A673 (cell line): ENCODE results near the gene KRAS. TPM values are rescaled to one million over a fixed set of nuclear protein-coding genes. Genes with fewer than 3 reads are reported as not detected.

ENCODE experiments used
- BruUV-seq: library from RNA; stranded (reverse); fragments of 400-500 nt; replicated peaks from 2 replicates; lab custom pipeline; 2021; lab: Mats Ljungman, UMichigan
- CTCF ChIA-PET: fragments of 300-600 bp; sonication (Branson Sonifier 250); formaldehyde crosslinking; loops from one replicate; lab custom pipeline; 2022; ENCODE audit warnings: antibody characterized with exemption; lab: Charles Lee
- POLR2A ChIA-PET: fragments of 300-600 bp; sonication (Branson Sonifier 250); formaldehyde crosslinking; loops from one replicate; lab custom pipeline; 2022; ENCODE audit warnings: antibody characterized with exemption; ENCODE audit not compliant: low non-redundant PET; lab: Charles Lee
- DNase-seq: peaks from one replicate; pipeline ENCODE4 v3.0.0-alpha.2; 2015; ENCODE audit warnings: low spot score
- H3K27ac ChIP-seq: fragments of 200-600 bp; sonication (generic); 2 replicates; pipeline ENCODE4 v1.5.1; 2016; ENCODE audit warnings: mixed run types, low read depth, mild to moderate bottlenecking, mixed read lengths, antibody characterized with exemption, low read length; ENCODE audit not compliant: poor library complexity, severe bottlenecking
- H3K27me3 ChIP-seq: fragments of 200-600 bp; sonication (generic); replicated peaks from 2 replicates; pipeline ENCODE4 v1.6.1; 2017; ENCODE audit warnings: mixed run types, low read depth, mild to moderate bottlenecking, mixed read lengths, antibody characterized with exemption, low read length; ENCODE audit not compliant: insufficient read depth, poor library complexity
- H3K36me3 ChIP-seq: fragments of 200-600 bp; sonication (generic); 2 replicates; pipeline ENCODE4 v1.6.1; 2016; ENCODE audit warnings: mixed run types, mild to moderate bottlenecking, mixed read lengths, antibody characterized with exemption, low read length; ENCODE audit not compliant: insufficient read depth, poor library complexity, severe bottlenecking
- H3K4me1 ChIP-seq: fragments of 200-600 bp; sonication (generic); 2 replicates; pipeline ENCODE4 v1.6.1; 2017; ENCODE audit warnings: mixed run types, mild to moderate bottlenecking, mixed read lengths, antibody characterized with exemption, low read length; ENCODE audit not compliant: insufficient read depth, poor library complexity, severe bottlenecking
- H3K4me3 ChIP-seq: fragments of 200-600 bp; sonication (generic); 2 replicates; pipeline ENCODE4 v1.5.1; 2016; ENCODE audit warnings: low read depth, mixed run types, mild to moderate bottlenecking, mixed read lengths, low read length; ENCODE audit not compliant: poor library complexity, severe bottlenecking
- H3K9me3 ChIP-seq: fragments of 200-600 bp; sonication (generic); 2 replicates; pipeline ENCODE4 v1.6.1; 2016; ENCODE audit warnings: mixed run types, low read depth, mild to moderate bottlenecking, mixed read lengths, antibody characterized with exemption, low read length; ENCODE audit not compliant: poor library complexity, severe bottlenecking
- CTCF ChIP-seq: fragments of 300-800, 200-600 bp; sonication (generic); conservative IDR thresholded peaks from 2 replicates; pipeline ENCODE4 v1.5.1; 2017; ENCODE audit warnings: low read depth, mild to moderate bottlenecking, antibody characterized with exemption, low read length, moderate library complexity, mixed read lengths
- EZH2 ChIP-seq: fragments of 200-600 bp; sonication (generic); IDR thresholded peaks from 2 replicates; pipeline ENCODE4 v1.6.1; 2017; ENCODE audit warnings: borderline replicate concordance, low read depth, mild to moderate bottlenecking, mixed read lengths, antibody characterized with exemption, low read length; ENCODE audit not compliant: poor library complexity, severe bottlenecking
- intact Hi-C: fragments of 100-400 bp; cut with micrococcal nuclease; formaldehyde crosslinking; loops from one replicate; pipeline ENCODE4 v1.10.0; 2022; ENCODE audit not compliant: unreplicated experiment
- total RNA-seq: library from RNA; stranded (reverse); gene quantifications from 2 replicates; pipeline ENCODE4 v1.2.3, GENCODE V29; 2021

The KRAS gene
- total RNA-seq, 1 experiment from 2014 or later, result 25.2 TPM

DNA sequence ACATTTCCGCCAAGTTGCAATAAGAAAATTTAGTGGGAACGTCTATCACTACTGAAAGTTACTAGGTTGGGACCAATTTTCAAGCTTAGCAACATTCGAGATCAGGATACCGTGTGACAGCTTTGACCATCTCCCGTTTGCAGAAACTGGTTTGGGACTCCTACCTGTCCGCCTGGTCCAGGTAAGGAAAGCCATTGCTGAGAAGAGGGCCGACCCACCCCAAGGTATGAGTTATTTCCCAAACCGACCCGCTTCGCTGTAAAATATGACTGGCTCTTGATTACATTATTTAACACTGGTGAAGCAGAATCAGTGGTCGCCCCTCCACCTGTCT, 56.0 kb downstream of the KRAS start:
- ChIA-PET POLR2A (no interaction called here), CTCF (no interaction called here)
- Histone ChIP-seq H3K27me3 (no peaks in the 10 kb centered on the region), H3K9me3 (no peaks in the 10 kb centered on the region), H3K4me1 (peaks cover 5% of the 10 kb centered on the region), H3K36me3 (no peaks in the 10 kb centered on the region), H3K27ac (peak overlapping the region; percentile 47), H3K4me3 (peak overlapping the region; percentile 68)
- BruUV-seq, result no TSS peak
- TF ChIP-seq EZH2, result no peak
- no peak for TF ChIP-seq CTCF
- DNase-seq, result no peak
- intact Hi-C loops, result no loop called here

DNA sequence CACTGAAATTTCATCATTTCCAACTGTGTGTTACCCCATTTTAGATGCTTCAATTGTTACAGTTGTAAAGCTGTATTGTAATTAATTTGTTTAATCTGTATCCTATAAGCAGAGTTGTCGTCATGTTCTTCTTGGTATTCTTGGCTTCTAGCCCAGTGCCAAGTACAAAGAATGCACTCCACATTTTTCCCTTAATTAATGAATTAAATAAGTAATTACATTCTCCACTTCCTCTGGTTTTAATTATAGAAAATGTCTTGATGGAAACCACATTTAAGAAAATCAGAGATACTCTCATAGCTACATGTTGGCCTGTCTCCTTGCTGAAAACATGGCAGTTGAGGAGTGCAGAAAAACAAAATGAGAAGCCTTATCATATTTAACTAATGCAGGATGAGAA, 56.5 kb downstream of the KRAS start:
- Histone ChIP-seq H3K4me3 (peak overlapping the region; percentile 68), H3K27me3 (no peaks in the 10 kb centered on the region), H3K4me1 (peaks cover 5% of the 10 kb centered on the region), H3K9me3 (no peaks in the 10 kb centered on the region), H3K36me3 (no peaks in the 10 kb centered on the region), H3K27ac (peak overlapping the region; percentile 47)
- ChIA-PET POLR2A (no interaction called here), CTCF (no interaction called here)
- TF ChIP-seq CTCF (no peak), EZH2 (no peak)
- no TSS peak for BruUV-seq
- peak; percentile 13 for DNase-seq
- intact Hi-C loops, result no loop called here

DNA sequence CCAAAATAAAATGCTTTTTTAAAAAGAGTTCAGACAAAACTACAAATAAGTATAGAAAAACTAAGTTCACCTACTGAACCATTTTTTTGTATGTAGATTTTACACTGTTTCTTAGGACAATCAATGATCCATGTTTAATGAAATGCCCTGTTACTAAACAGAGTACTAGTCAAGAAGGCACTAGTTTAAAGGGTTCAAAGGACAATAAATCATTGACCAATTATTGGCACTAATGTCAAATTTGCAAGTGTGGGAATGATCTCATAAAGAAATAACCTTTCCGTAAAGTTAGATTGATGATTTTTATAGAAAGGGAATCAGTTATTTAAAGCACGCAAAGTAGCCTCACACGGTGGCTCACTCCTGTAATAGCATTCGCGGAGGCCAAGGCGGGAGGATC, 59.9 kb downstream of the KRAS start:
- intact Hi-C loops, result no loop called here
- H3K36me3 ChIP-seq, result no peaks in the 10 kb centered on the region
- H3K9me3 ChIP-seq, result no peaks in the 10 kb centered on the region
- H3K27ac ChIP-seq, result no peak overlapping the region
- peaks cover 5% of the 10 kb centered on the region for H3K4me1 ChIP-seq
- no peak for DNase-seq
- no peak for TF ChIP-seq EZH2
- no peak for TF ChIP-seq CTCF
- H3K4me3 ChIP-seq, result no peak overlapping the region
- POLR2A ChIA-PET, result no interaction called here
- H3K27me3 ChIP-seq, result no peaks in the 10 kb centered on the region
- BruUV-seq, result no TSS peak
- CTCF ChIA-PET, result no interaction called here
